B cell (primary cell): ENCODE data around the gene EHD4.

Experiments
- CTCF ChIP-seq: fragments of 200-600 bp; IDR thresholded peaks from one replicate; pipeline ENCODE4 v1.8.0; 2022; ENCODE audit warnings: antibody characterized with exemption, mild to moderate bottlenecking
- EZH2 ChIP-seq: IDR thresholded peaks from 2 replicates; pipeline ENCODE4 v1.6.1; 2012; ENCODE audit warnings: borderline replicate concordance, low read depth, mild to moderate bottlenecking, moderate library complexity, low read length; ENCODE audit not compliant: insufficient read depth, poor library complexity, severe bottlenecking

GRCh38 chr15:41885321-41885720 lies 87.0 kb downstream of the EHD4 start:
- TF ChIP-seq CTCF = no peak
- no peak for TF ChIP-seq EZH2
